WTC11 (cell line): ENCODE results near the gene ERF. TPM values are rescaled to one million over a fixed set of nuclear protein-coding genes. Genes with fewer than 3 reads are reported as not detected.

ENCODE experiments used
- ATAC-seq: fragments of 200-7000 bp; cut with Tn5 transposase; 2 replicates; pipeline ENCODE4 v1.10.0; 2021; ENCODE audit warnings: mild to moderate bottlenecking, moderate library complexity
- CTCF ChIA-PET: fragments of 300-600 bp; sonication (Branson Sonifier 250); formaldehyde crosslinking; loops from one replicate; lab custom pipeline; 2021; ENCODE audit warnings: antibody characterized with exemption; lab: Charles Lee
- POLR2A ChIA-PET: fragments of 350-600 bp; sonication (Branson Sonifier 250); formaldehyde crosslinking; loops from one replicate; lab custom pipeline; 2021; ENCODE audit warnings: antibody characterized with exemption; lab: Charles Lee
- DNase-seq: peaks from one replicate; pipeline ENCODE4 v3.0.0; 2021; ENCODE audit warnings: low spot score
- H3K27ac Mint-ChIP-seq: 2 replicates; pipeline ENCODE4 v1.8.0; 2021; ENCODE audit warnings: mixed read lengths
- H3K27me3 Mint-ChIP-seq: 2 replicates; pipeline ENCODE4 v1.8.0; 2021; ENCODE audit warnings: low read depth, mild to moderate bottlenecking, moderate library complexity, mixed read lengths
- H3K36me3 Mint-ChIP-seq: 2 replicates; pipeline ENCODE4 v1.8.0; 2021; ENCODE audit warnings: mixed read lengths
- H3K4me1 Mint-ChIP-seq: 2 replicates; pipeline ENCODE4 v1.8.0; 2022; ENCODE audit warnings: mixed read lengths
- H3K4me3 Mint-ChIP-seq: 2 replicates; pipeline ENCODE4 v1.8.0; 2021; ENCODE audit warnings: mild to moderate bottlenecking, moderate library complexity, mixed read lengths
- H3K9me3 Mint-ChIP-seq: 2 replicates; pipeline ENCODE4 v1.8.0; 2021; ENCODE audit warnings: mixed read lengths
- AR ChIP-seq: fragments of 250-450 bp; sonication (Bioruptor Pico); IDR thresholded peaks from 2 replicates; pipeline ENCODE4 v1.9.0; 2021; ENCODE audit warnings: mild to moderate bottlenecking
- ATF1 ChIP-seq: sonication (generic); formaldehyde crosslinking; IDR thresholded peaks from 2 replicates; pipeline ENCODE4 v1.8.1; 2023; ENCODE audit warnings: mild to moderate bottlenecking, moderate library complexity, missing genetic modification reagents
- CREM ChIP-seq: sonication (generic); formaldehyde crosslinking; IDR thresholded peaks from 2 replicates; pipeline ENCODE4 v1.8.1; 2022; ENCODE audit warnings: mild to moderate bottlenecking, missing genetic modification reagents, moderate library complexity
- E2F1 ChIP-seq: sonication (generic); formaldehyde crosslinking; IDR thresholded peaks from 2 replicates; pipeline ENCODE4 v1.8.0; 2022; ENCODE audit warnings: mild to moderate bottlenecking, missing genetic modification reagents
- FOXK1 ChIP-seq: sonication (generic); formaldehyde crosslinking; IDR thresholded peaks from 2 replicates; pipeline ENCODE4 v1.8.0; 2022; ENCODE audit warnings: mild to moderate bottlenecking, moderate library complexity, missing genetic modification reagents
- GABPB1 ChIP-seq: sonication (generic); formaldehyde crosslinking; IDR thresholded peaks from 2 replicates; pipeline ENCODE4 v1.8.1; 2023; ENCODE audit warnings: mild to moderate bottlenecking, missing genetic modification reagents
- IRF2 ChIP-seq: sonication (generic); formaldehyde crosslinking; IDR thresholded peaks from 2 replicates; pipeline ENCODE4 v1.8.0; 2022; ENCODE audit warnings: low read depth, missing genetic modification reagents, borderline replicate concordance
- JUN ChIP-seq: sonication (generic); formaldehyde crosslinking; IDR thresholded peaks from 2 replicates; pipeline ENCODE4 v1.8.0; 2023; ENCODE audit warnings: mild to moderate bottlenecking, missing genetic modification reagents
- SP1 ChIP-seq: sonication (generic); formaldehyde crosslinking; conservative IDR thresholded peaks from 2 replicates; pipeline ENCODE4 v1.8.1; 2022; ENCODE audit warnings: missing genetic modification reagents
- USF1 ChIP-seq: sonication (generic); formaldehyde crosslinking; IDR thresholded peaks from 2 replicates; pipeline ENCODE4 v1.8.0; 2022; ENCODE audit warnings: mild to moderate bottlenecking, missing genetic modification reagents
- ZNF121 ChIP-seq: sonication (generic); formaldehyde crosslinking; IDR thresholded peaks from 2 replicates; pipeline ENCODE4 v1.8.0; 2023; ENCODE audit warnings: missing genetic modification reagents
- ZNF138 ChIP-seq: sonication (generic); formaldehyde crosslinking; conservative IDR thresholded peaks from 2 replicates; pipeline ENCODE4 v1.8.1; 2022; ENCODE audit warnings: mild to moderate bottlenecking, moderate library complexity, missing genetic modification reagents
- ZNF219 ChIP-seq: sonication (generic); formaldehyde crosslinking; IDR thresholded peaks from 2 replicates; pipeline ENCODE4 v1.8.0; 2023; ENCODE audit warnings: missing genetic modification reagents, mild to moderate bottlenecking, borderline replicate concordance
- ZNF532 ChIP-seq: fragments of 250-450 bp; sonication (Bioruptor Pico); IDR thresholded peaks from 2 replicates; pipeline ENCODE4 v1.9.0; 2021; ENCODE audit warnings: mild to moderate bottlenecking, borderline replicate concordance
- total RNA-seq: library from RNA; stranded (reverse); gene quantifications from 3 replicates; pipeline ENCODE4 v1.2.3, GENCODE V29; 2021
- TF ChIP-seq, protein P1 (sequence below): sonication (generic); formaldehyde crosslinking; IDR thresholded peaks from 2 replicates; pipeline ENCODE4 v1.8.0; 2023; ENCODE audit warnings: missing genetic modification reagents, mild to moderate bottlenecking, borderline replicate concordance
- TF ChIP-seq, protein P2 (sequence below): sonication (generic); formaldehyde crosslinking; IDR thresholded peaks from 2 replicates; pipeline ENCODE4 v1.8.0; 2023; ENCODE audit warnings: missing genetic modification reagents
- TF ChIP-seq, protein P3 (sequence below): sonication (generic); formaldehyde crosslinking; IDR thresholded peaks from 2 replicates; pipeline ENCODE4 v1.8.1; 2023; ENCODE audit warnings: mild to moderate bottlenecking, missing genetic modification reagents, moderate library complexity

ERF gene
- total RNA-seq, 1 experiment from 2014 or later, result 65.9 TPM

DNA sequence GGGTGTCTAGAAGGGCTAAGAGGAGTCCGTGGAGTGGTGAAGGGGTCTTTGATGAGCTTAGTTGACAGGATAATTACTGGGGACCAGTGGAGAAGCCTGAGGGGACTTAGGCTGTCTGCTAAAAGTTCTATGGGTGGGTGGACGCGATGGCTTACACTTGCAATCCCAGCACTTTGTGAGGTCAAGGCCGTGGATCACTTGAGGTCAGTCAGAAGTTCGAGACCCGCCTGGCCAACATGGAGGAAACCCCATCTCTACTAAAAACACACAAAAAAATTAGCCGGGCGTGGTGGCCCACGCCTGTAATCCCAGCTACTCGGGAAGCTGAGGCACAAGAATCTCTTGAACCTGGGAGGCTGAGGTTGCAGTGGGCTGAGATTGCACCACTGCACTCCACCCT is 9.7 kb downstream of the ERF start (continued):
- no peak for TF ChIP-seq ZNF138 (CRISPR knock-in tag)
- TF ChIP-seq, protein P1, sequence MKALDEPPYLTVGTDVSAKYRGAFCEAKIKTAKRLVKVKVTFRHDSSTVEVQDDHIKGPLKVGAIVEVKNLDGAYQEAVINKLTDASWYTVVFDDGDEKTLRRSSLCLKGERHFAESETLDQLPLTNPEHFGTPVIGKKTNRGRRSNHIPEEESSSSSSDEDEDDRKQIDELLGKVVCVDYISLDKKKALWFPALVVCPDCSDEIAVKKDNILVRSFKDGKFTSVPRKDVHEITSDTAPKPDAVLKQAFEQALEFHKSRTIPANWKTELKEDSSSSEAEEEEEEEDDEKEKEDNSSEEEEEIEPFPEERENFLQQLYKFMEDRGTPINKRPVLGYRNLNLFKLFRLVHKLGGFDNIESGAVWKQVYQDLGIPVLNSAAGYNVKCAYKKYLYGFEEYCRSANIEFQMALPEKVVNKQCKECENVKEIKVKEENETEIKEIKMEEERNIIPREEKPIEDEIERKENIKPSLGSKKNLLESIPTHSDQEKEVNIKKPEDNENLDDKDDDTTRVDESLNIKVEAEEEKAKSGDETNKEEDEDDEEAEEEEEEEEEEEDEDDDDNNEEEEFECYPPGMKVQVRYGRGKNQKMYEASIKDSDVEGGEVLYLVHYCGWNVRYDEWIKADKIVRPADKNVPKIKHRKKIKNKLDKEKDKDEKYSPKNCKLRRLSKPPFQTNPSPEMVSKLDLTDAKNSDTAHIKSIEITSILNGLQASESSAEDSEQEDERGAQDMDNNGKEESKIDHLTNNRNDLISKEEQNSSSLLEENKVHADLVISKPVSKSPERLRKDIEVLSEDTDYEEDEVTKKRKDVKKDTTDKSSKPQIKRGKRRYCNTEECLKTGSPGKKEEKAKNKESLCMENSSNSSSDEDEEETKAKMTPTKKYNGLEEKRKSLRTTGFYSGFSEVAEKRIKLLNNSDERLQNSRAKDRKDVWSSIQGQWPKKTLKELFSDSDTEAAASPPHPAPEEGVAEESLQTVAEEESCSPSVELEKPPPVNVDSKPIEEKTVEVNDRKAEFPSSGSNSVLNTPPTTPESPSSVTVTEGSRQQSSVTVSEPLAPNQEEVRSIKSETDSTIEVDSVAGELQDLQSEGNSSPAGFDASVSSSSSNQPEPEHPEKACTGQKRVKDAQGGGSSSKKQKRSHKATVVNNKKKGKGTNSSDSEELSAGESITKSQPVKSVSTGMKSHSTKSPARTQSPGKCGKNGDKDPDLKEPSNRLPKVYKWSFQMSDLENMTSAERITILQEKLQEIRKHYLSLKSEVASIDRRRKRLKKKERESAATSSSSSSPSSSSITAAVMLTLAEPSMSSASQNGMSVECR, result no peak
- TF ChIP-seq ZNF532 (CRISPR knock-in tag), result no peak
- TF ChIP-seq, protein P2, sequence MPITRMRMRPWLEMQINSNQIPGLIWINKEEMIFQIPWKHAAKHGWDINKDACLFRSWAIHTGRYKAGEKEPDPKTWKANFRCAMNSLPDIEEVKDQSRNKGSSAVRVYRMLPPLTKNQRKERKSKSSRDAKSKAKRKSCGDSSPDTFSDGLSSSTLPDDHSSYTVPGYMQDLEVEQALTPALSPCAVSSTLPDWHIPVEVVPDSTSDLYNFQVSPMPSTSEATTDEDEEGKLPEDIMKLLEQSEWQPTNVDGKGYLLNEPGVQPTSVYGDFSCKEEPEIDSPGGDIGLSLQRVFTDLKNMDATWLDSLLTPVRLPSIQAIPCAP (CRISPR knock-in tag), result no peak
- no peak for TF ChIP-seq ZNF219

DNA sequence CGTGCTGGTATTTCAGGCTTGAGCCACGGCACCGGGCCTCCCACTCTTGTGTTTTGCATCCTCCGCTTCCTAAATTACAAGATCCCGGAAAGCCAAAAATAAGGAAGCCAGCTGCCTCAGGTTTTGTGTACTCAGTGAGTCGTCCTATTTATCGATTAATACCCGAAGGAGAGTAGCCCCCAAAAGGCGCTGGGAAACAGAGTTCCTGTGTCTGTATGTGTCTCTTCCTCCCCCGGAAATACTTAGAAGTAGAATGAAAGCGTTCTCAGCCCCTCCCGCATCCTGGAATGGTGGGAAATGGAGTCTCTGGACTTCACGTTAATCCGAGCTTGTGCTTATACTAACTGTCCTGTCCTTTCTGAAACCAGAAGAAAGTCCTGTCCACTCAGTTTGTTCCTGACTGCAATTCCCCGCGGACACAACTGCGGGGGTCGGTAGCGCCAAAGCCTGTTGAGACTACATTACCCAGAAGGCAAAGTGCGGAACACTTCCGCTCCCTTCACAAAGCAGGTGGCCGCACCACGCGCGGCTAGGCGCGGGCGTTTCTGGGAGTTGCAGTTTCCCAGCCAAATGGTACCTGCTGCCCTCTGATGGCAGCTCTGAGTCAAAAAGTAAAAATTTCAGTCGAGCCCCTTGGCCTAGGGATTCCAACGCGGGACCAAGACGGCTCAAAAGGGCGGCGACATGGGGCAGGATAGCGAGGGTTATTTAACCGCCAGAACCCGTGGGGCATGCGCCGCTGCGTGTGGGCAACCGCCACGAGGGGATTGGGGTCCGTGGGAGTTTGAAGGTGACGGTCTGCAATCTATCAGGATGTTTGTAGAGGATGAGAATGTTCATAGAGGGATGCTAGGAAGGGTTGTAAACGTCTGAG is 10.3 kb downstream of the ERF start:
- H3K27ac Mint-ChIP-seq, result peak overlapping the region; percentile 97
- peak overlapping the region; percentile 89 for H3K4me3 Mint-ChIP-seq
- peak; percentile 19 for ATAC-seq
- H3K36me3 Mint-ChIP-seq, result peaks cover 9% of the 10 kb centered on the region
- TF ChIP-seq FOXK1 (CRISPR knock-in tag), result peak; percentile 56; the same call in 1 of the 2 replicates
- peak; percentile 89 for TF ChIP-seq USF1
- TF ChIP-seq SP1 (CRISPR knock-in tag), result peak; percentile 68; the same call in 1 of the 2 replicates
- no peak for TF ChIP-seq ZNF219
- 0 out of 2 replicates have a peak, but pooled peaks have one; percentile 26 for TF ChIP-seq CREM (CRISPR knock-in tag)
- peak; percentile 73; the same call in 1 of the 2 replicates for TF ChIP-seq GABPB1
- no peak for TF ChIP-seq AR (CRISPR knock-in tag)
- TF ChIP-seq, protein P3, sequence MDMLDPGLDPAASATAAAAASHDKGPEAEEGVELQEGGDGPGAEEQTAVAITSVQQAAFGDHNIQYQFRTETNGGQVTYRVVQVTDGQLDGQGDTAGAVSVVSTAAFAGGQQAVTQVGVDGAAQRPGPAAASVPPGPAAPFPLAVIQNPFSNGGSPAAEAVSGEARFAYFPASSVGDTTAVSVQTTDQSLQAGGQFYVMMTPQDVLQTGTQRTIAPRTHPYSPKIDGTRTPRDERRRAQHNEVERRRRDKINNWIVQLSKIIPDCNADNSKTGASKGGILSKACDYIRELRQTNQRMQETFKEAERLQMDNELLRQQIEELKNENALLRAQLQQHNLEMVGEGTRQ (CRISPR knock-in tag), result peak; percentile 85
- no peak for TF ChIP-seq ATF1 (CRISPR knock-in tag)
- no peak for TF ChIP-seq JUN (CRISPR knock-in tag)
- TF ChIP-seq ZNF121 (CRISPR knock-in tag), result 0 out of 2 replicates have a peak, but pooled peaks have one; percentile 35
- no peak for TF ChIP-seq E2F1 (CRISPR knock-in tag)
- TF ChIP-seq IRF2, result no peak
- TF ChIP-seq, all 79 proteins: peak for 7
- no peaks in the 10 kb centered on the region for H3K27me3 Mint-ChIP-seq
- peak; percentile 95 for DNase-seq
- POLR2A ChIA-PET, result interaction anchor here (3.2 to 3.6 kb wide), 2 partner anchors 11 to 35 kb away, joined by 13 to 28 read pairs; partner anchors contain the start of gene ERF
- H3K4me1 Mint-ChIP-seq, result peaks cover 35% of the 10 kb centered on the region
- CTCF ChIA-PET, result interaction anchor here (0.5 to 7.8 kb wide), 15 partner anchors 9 to 196 kb away, joined by 3 to 239 read pairs (median 5); partner anchors contain the start of gene ERF
- no peaks in the 10 kb centered on the region for H3K9me3 Mint-ChIP-seq
